Suprapubic skin (tissue), 4 donors: ENCODE data around the gene CRB1. TPM values are rescaled to one million over a fixed set of nuclear protein-coding genes. Genes with fewer than 3 reads are reported as not detected.

ENCODE experiments used
- DNase-seq, 2 donors: peaks; one replicate each; pipeline ENCODE4 v3.0.0-alpha.2; 2019; ENCODE audit warnings: low spot score in 2 of 2
- H3K27ac ChIP-seq: fragments of 200-600 bp; sonication (generic); one replicate; pipeline ENCODE4 v1.5.1; 2019
- H3K27me3 ChIP-seq: fragments of 200-600 bp; sonication (generic); one replicate; pipeline ENCODE4 v1.5.1; 2019
- H3K36me3 ChIP-seq: fragments of 200-600 bp; sonication (generic); one replicate; pipeline ENCODE4 v1.5.1; 2019
- H3K4me1 ChIP-seq: fragments of 200-600 bp; sonication (generic); one replicate; pipeline ENCODE4 v1.5.1; 2019
- H3K4me3 ChIP-seq: fragments of 200-600 bp; sonication (generic); one replicate; pipeline ENCODE4 v1.5.1; 2019; ENCODE audit warnings: mild to moderate bottlenecking
- H3K9me3 ChIP-seq: fragments of 200-600 bp; sonication (generic); one replicate; pipeline ENCODE4 v1.5.1; 2019
- EP300 ChIP-seq: sonication (generic); formaldehyde crosslinking; IDR thresholded peaks from one replicate; pipeline ENCODE4 v1.6.1; 2017; ENCODE audit warnings: antibody characterized with exemption
- POLR2A ChIP-seq, 2 donors: fragments of 450-650 bp; IDR thresholded peaks; one replicate each; pipeline ENCODE4 v1.6.1; 2017; ENCODE audit warnings: antibody characterized with exemption in 2 of 2, mild to moderate bottlenecking in 2 of 2, moderate library complexity in 2 of 2
- POLR2AphosphoS5 ChIP-seq, 3 donors: sonication (generic); formaldehyde crosslinking; IDR thresholded peaks; one replicate each; pipeline ENCODE4 v1.6.1; 2017; ENCODE audit warnings: antibody characterized with exemption in 3 of 3
- WGBS: methylation state at CpG from one replicate; pipeline ENCODE4 v1.1.5; 2018; 5-methylcytosine and 5-hydroxymethylcytosine counted together
- total RNA-seq, 4 donors: library from RNA; depleted of rRNA; stranded (reverse); fragments of >200 nt; gene quantifications; one replicate each; pipeline ENCODE4 v1.1.0, GENCODE V29; 2016
- TF ChIP-seq, protein P1 (sequence below), 2 donors: fragments of 200-600 bp in 1 of 2; fragments of 450-650 bp in 1 of 2; sonication (generic) in 1 of 2; IDR thresholded peaks; one replicate each; pipeline ENCODE4 v1.5.1; 2016 to 2019; ENCODE audit warnings: antibody characterized with exemption in 2 of 2, mild to moderate bottlenecking in 1 of 2, moderate library complexity in 1 of 2

Gene CRB1
- total RNA-seq, 4 donors from 2014 or later, result 0.16 TPM; not detected in 3

DNA sequence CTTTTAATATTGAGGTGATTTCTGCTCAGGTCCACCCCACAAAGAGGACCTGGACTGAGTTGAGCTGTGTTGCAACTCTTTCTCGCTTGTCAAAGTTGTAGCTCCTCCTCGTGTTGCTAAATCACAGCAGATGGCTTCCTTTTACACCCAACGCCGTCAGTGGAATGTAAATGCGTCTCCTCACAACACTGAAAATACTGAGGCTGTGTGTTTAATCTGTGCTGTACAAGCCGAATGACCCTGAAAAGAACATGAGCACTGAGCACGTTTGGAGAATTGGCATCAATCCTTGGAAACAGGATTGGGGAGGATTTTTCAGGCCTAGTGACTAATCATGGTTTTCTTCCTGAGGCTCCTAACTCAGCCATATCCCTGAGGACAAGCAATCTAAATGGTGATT is 196.0 kb downstream of the CRB1 start:
- 22% methylated on average over 7 of the region's 7 CpGs for WGBS

DNA sequence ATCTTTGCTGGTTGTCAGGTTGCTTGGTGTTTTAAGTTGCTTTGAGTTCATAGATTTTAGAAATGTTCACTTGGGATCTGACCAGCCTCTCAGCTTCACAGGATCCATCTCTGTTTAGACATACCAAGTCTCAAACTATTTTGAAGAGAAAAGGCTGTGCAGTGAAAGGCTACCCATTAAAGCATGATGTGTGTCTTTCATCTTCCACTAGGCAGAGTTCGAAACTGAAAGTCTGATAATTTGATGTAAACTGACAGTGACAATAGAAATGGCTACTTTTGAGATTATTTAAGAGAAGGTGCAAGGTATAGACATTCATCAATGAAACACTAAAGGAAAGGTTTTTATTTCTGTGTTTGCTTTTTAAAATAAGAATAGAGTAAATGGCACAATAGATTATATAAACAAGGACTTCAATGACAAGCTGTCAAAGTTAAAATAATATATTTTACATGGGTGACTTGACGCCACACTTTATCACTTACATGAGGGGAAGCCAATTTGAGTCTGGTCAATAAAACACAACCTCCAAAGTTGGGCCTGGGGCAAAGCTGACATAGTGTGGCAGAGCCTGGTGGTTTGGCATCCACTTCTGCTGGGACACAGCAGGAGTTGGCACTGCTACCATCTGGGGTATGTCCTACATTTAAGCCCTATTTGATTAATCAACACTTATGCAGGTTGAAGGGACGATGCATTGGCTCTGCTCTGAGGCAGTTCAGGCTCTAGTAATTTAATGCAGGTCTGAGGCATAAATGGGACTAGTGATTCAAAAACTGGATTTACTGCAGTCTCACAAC is 197.7 kb downstream of the CRB1 start:
- no peak overlapping the region for H3K4me3 ChIP-seq
- no peaks in the 10 kb centered on the region for H3K9me3 ChIP-seq
- no peaks in the 10 kb centered on the region for H3K27me3 ChIP-seq
- H3K4me1 ChIP-seq, result no peaks in the 10 kb centered on the region
- no peak for TF ChIP-seq POLR2A (IDR thresholded peaks at IDR 0.05)
- no peak for TF ChIP-seq POLR2AphosphoS5 (IDR thresholded peaks at IDR 0.05)
- TF ChIP-seq, protein P1, sequence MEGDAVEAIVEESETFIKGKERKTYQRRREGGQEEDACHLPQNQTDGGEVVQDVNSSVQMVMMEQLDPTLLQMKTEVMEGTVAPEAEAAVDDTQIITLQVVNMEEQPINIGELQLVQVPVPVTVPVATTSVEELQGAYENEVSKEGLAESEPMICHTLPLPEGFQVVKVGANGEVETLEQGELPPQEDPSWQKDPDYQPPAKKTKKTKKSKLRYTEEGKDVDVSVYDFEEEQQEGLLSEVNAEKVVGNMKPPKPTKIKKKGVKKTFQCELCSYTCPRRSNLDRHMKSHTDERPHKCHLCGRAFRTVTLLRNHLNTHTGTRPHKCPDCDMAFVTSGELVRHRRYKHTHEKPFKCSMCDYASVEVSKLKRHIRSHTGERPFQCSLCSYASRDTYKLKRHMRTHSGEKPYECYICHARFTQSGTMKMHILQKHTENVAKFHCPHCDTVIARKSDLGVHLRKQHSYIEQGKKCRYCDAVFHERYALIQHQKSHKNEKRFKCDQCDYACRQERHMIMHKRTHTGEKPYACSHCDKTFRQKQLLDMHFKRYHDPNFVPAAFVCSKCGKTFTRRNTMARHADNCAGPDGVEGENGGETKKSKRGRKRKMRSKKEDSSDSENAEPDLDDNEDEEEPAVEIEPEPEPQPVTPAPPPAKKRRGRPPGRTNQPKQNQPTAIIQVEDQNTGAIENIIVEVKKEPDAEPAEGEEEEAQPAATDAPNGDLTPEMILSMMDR (IDR thresholded peaks at IDR 0.05), result no peak
- no peak for TF ChIP-seq EP300
- H3K27ac ChIP-seq, result no peak overlapping the region
- H3K36me3 ChIP-seq, result no peaks in the 10 kb centered on the region
- WGBS, result 85% methylated on average over 3 of the region's 3 CpGs
- DNase-seq, result no peak

More for the DNA sequence above, 196.0 kb downstream of the CRB1 start:
- no peaks in the 10 kb centered on the region for H3K36me3 ChIP-seq
- H3K27me3 ChIP-seq, result no peaks in the 10 kb centered on the region
- no peak for DNase-seq
- H3K9me3 ChIP-seq, result no peaks in the 10 kb centered on the region
- H3K4me3 ChIP-seq, result no peak overlapping the region
- no peaks in the 10 kb centered on the region for H3K4me1 ChIP-seq
- H3K27ac ChIP-seq, result no peak overlapping the region
- TF ChIP-seq POLR2AphosphoS5 (IDR thresholded peaks at IDR 0.05), result no peak
- no peak for TF ChIP-seq EP300
- TF ChIP-seq, protein P1 (IDR thresholded peaks at IDR 0.05), result no peak
- TF ChIP-seq POLR2A (IDR thresholded peaks at IDR 0.05), result no peak

DNA sequence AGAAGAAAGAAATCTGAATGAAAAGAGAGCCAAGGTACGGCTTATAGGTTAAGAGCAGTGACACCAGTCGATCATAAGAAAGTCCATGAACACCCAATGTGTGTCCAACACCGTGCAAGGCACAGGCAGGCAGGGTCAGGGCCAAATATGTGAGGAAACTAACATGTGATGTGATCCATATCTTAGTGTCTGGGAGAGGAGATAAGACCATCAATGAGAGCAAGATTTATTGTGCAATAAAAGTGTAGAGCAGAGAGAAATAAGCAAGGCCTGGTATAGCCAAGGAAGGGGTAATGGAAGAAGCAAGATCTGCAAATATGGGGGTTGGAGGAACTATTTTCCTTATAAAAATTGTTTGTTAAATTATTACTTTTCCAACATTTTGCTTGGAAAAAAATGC is 198.8 kb downstream of the CRB1 start:
- DNase-seq, result no peak
- Histone ChIP-seq H3K4me3 (no peak overlapping the region), H3K27ac (no peak overlapping the region), H3K27me3 (no peaks in the 10 kb centered on the region), H3K36me3 (no peaks in the 10 kb centered on the region), H3K4me1 (no peaks in the 10 kb centered on the region), H3K9me3 (no peaks in the 10 kb centered on the region)
- whole genome bisulfite sequencing, result 53% methylated on average over 3 of the region's 3 CpGs
- no peak for TF ChIP-seq POLR2AphosphoS5 (IDR thresholded peaks at IDR 0.05)
- TF ChIP-seq, protein P1 (IDR thresholded peaks at IDR 0.05), result no peak

DNA sequence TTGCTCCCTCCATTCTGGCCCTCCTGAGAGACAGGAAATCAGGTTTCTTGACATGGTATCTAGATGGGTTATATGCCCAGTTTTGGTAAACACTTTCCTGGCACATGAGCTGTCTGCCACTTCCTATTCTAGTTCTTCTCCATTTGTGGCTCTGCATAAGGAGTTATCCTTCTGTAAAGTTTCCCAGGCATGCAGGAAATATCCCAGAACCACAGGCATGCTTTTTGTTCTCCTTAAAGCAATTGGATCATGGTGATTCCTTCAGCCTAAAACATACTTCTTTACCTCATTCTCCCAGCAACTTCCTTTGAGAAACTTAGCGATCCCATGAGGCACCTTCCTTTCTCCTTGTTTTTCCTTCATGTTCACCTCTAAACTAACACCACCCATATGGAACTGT is 199.8 kb downstream of the CRB1 start:
- no peak overlapping the region for H3K4me3 ChIP-seq
- TF ChIP-seq EP300 (no peak), POLR2A (IDR thresholded peaks at IDR 0.05) (no peak), POLR2AphosphoS5 (IDR thresholded peaks at IDR 0.05) (no peak)
- TF ChIP-seq, protein P1 (IDR thresholded peaks at IDR 0.05), result no peak
- H3K27me3 ChIP-seq, result no peaks in the 10 kb centered on the region
- DNase-seq, result no peak
- H3K4me1 ChIP-seq, result no peaks in the 10 kb centered on the region
- 74% methylated on average over 1 of the region's 1 CpG for WGBS
- H3K9me3 ChIP-seq, result no peaks in the 10 kb centered on the region
- no peak overlapping the region for H3K27ac ChIP-seq
- no peaks in the 10 kb centered on the region for H3K36me3 ChIP-seq

DNA sequence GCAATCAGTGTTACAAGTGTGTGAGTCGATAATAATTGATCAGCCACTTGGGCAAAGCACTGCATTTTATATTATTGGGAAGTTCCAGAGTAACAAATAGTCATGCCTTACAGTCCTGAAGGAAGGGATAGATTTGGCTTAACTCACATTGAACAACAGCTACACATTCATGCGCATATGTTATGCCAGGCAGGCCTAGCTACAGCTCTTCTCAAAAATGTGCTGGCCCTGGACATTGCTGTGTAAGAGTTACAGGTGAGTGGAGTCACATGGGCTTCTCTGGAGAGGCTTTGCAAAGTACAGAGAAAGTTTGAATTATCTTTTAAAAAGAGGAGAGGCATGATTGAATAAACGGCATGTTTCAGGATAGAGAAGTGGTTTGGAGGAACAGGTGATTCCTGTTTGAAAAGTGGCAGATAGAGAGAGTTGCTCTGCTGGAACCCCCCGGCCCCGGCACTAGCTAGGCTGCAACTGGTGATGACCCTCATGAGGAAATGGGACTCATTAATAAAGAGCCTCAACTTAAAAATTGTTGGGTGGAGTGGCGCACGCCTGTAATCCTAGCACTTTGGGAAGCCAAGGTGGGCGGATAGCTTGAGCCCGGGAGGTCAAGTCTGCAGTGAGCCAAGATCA is 200.6 kb downstream of the CRB1 start:
- Histone ChIP-seq H3K9me3 (no peaks in the 10 kb centered on the region), H3K36me3 (no peaks in the 10 kb centered on the region), H3K27me3 (no peaks in the 10 kb centered on the region), H3K27ac (no peak overlapping the region), H3K4me3 (no peak overlapping the region), H3K4me1 (no peaks in the 10 kb centered on the region)
- no peak for TF ChIP-seq POLR2A (IDR thresholded peaks at IDR 0.05)
- TF ChIP-seq POLR2AphosphoS5 (IDR thresholded peaks at IDR 0.05), result no peak
- TF ChIP-seq EP300, result no peak
- TF ChIP-seq, protein P1 (IDR thresholded peaks at IDR 0.05), result no peak
- no peak for DNase-seq
- 88% methylated on average over 9 of the region's 9 CpGs for WGBS
